ENCODE data around the gene CCDC124.

Gene CCDC124

GRCh38 chr19:17953316-17953801 is 20.5 kb downstream of the CCDC124 start:
- DNase-seq (ENCODE audit: low read depth in 3 of 3) = no peak

- DNase-seq (ENCODE audit: low read depth in 3 of 3) = no peak
Measured at GRCh38 chr19:17953869-17954268, 21.1 kb downstream of the CCDC124 start.

- DNase-seq (ENCODE audit: low read depth in 3 of 3) = no peak
Measured at GRCh38 chr19:17954401-17954800, 21.6 kb downstream of the CCDC124 start.

- no peak for DNase-seq (ENCODE audit: low read depth in 3 of 3)
Measured at GRCh38 chr19:17957149-17957849, 24.5 kb downstream of the CCDC124 start.

GRCh38 chr19:17957885-17958284 is 25.1 kb downstream of the CCDC124 start:
- no peak for DNase-seq (ENCODE audit: low read depth in 3 of 3)

- no peak for DNase-seq (ENCODE audit: low read depth in 3 of 3)
Measured at GRCh38 chr19:17963936-17964691, 31.3 kb downstream of the CCDC124 start.

- DNase-seq (ENCODE audit: low read depth in 3 of 3) = no peak
Measured at GRCh38 chr19:17965370-17966128, 32.7 kb downstream of the CCDC124 start.

GRCh38 chr19:17966129-17966483 is 33.3 kb downstream of the CCDC124 start:
- no peak for DNase-seq (ENCODE audit: low read depth in 3 of 3)

- no peak for DNase-seq (ENCODE audit: low read depth in 3 of 3)
Measured at GRCh38 chr19:17966550-17967256, 33.9 kb downstream of the CCDC124 start, which contains the start of gene KCNN1. Gene KCNN1, plus strand, starts transcription at chr19:17967107. Its CDS starts 6,782 bp downstream, at chr19:17973889.

GRCh38 chr19:17967257-17968051 is 34.6 kb downstream of the CCDC124 start:
- no peak for DNase-seq (ENCODE audit: low read depth in 3 of 3)

- DNase-seq (ENCODE audit: low read depth in 3 of 3) = no peak
Measured at GRCh38 chr19:17968362-17968761, 35.5 kb downstream of the CCDC124 start.

GRCh38 chr19:17969096-17969792 is 36.4 kb downstream of the CCDC124 start:
- no peak for DNase-seq (ENCODE audit: low read depth in 3 of 3)

GRCh38 chr19:17972230-17972629 is 39.4 kb downstream of the CCDC124 start:
- DNase-seq (ENCODE audit: low read depth in 3 of 3) = no peak

GRCh38 chr19:17973759-17974158 is 40.9 kb downstream of the CCDC124 start:
- DNase-seq (ENCODE audit: low read depth in 3 of 3) = no peak

- no peak for DNase-seq (ENCODE audit: low read depth in 3 of 3)
Measured at GRCh38 chr19:17974551-17974950, 41.7 kb downstream of the CCDC124 start.

- no peak for DNase-seq (ENCODE audit: low read depth in 3 of 3)
Measured at GRCh38 chr19:17975032-17975431, 42.2 kb downstream of the CCDC124 start.

GRCh38 chr19:17977021-17977420 is 44.2 kb downstream of the CCDC124 start:
- no peak for DNase-seq (ENCODE audit: low read depth in 3 of 3)

- DNase-seq (ENCODE audit: low read depth in 3 of 3) = no peak
Measured at GRCh38 chr19:17977488-17977887, 44.7 kb downstream of the CCDC124 start.

GRCh38 chr19:17981611-17982010 is 48.8 kb downstream of the CCDC124 start:
- no peak for DNase-seq (ENCODE audit: low read depth in 3 of 3)

GRCh38 chr19:17982430-17982829 is 49.6 kb downstream of the CCDC124 start:
- DNase-seq (ENCODE audit: low read depth in 3 of 3) = no peak
